K562 (cell line): ENCODE measurements around the gene DDIT3. TPM values are rescaled to one million over a fixed set of nuclear protein-coding genes. Genes with fewer than 3 reads are reported as not detected.

Experiments
- ARID4B ChIP-seq: sonication (generic); formaldehyde crosslinking; IDR thresholded peaks from 2 replicates; pipeline ENCODE4 v1.8.0; 2022; ENCODE audit warnings: mild to moderate bottlenecking, missing genetic modification reagents
- BCOR ChIP-seq: fragments of 450-650 bp; IDR thresholded peaks from 2 replicates; pipeline ENCODE4 v1.6.1; 2016
- DACH1 ChIP-seq: fragments of 450-650 bp; IDR thresholded peaks from 2 replicates; pipeline ENCODE4 v1.6.1; 2018; ENCODE audit not compliant: partially characterized antibody
- GTF2A2 ChIP-seq: IDR thresholded peaks from 2 replicates; pipeline ENCODE4 v1.6.1; 2016; ENCODE audit warnings: mild to moderate bottlenecking, missing genetic modification characterization, missing compliant biosample characterization
- KLF1 ChIP-seq: fragments of 450-650 bp; IDR thresholded peaks from 2 replicates; pipeline ENCODE4 v1.6.1; 2016; ENCODE audit warnings: missing genetic modification characterization, missing compliant biosample characterization
- NCOA4 ChIP-seq: fragments of 450-650 bp; IDR thresholded peaks from 2 replicates; pipeline ENCODE4 v1.6.1; 2018; ENCODE audit warnings: mild to moderate bottlenecking; ENCODE audit not compliant: partially characterized antibody
- PHF8 ChIP-seq: fragments of 200-600 bp; sonication (generic); IDR thresholded peaks from 2 replicates; pipeline ENCODE4 v1.6.1; 2012; ENCODE audit warnings: mixed run types, mild to moderate bottlenecking, inconsistent platforms, low read length, moderate library complexity, borderline replicate concordance
- PTTG1 ChIP-seq: fragments of 450-650 bp; IDR thresholded peaks from 2 replicates; pipeline ENCODE4 v1.6.1; 2016; ENCODE audit warnings: low read depth, mild to moderate bottlenecking, missing genetic modification characterization, missing compliant biosample characterization
- REST ChIP-seq, 2 experiments: fragments of 450-650 bp; formaldehyde crosslinking in 1 of 2; IDR thresholded peaks; 2 replicates each; pipeline versions ENCODE4 v1.4.0 to v1.6.1; 2014 to 2020; ENCODE audit warnings: mild to moderate bottlenecking in 2 of 2, borderline replicate concordance in 1 of 2, low read depth in 1 of 2
- ZBTB1 ChIP-seq: sonication (generic); formaldehyde crosslinking; IDR thresholded peaks from 2 replicates; pipeline ENCODE4 v1.8.1; 2023; ENCODE audit warnings: missing genetic modification reagents, low read depth, mild to moderate bottlenecking, borderline replicate concordance
- ZKSCAN8 ChIP-seq: fragments of 200-800 bp; sonication (Bioruptor generic); IDR thresholded peaks from 2 replicates; pipeline ENCODE4 v1.6.1; 2016; ENCODE audit warnings: missing genetic modification characterization, missing compliant biosample characterization
- ZNF707 ChIP-seq: fragments of 250-450 bp; sonication (Bioruptor Pico); conservative IDR thresholded peaks from 2 replicates; pipeline ENCODE4 v1.8.0; 2022; ENCODE audit warnings: inconsistent platforms, mild to moderate bottlenecking, moderate library complexity
- ZNF785 ChIP-seq: fragments of 250-450 bp; sonication (Bioruptor Pico); IDR thresholded peaks from 2 replicates; pipeline ENCODE4 v1.4.0; 2020; ENCODE audit warnings: mild to moderate bottlenecking
- polyA plus RNA-seq, 8 experiments: library from polyadenylated mRNA; depleted of rRNA in 4 of 8; stranded (reverse) in 5 of 8; unstranded in 3 of 8; fragments of >200 nt; fragmentation: Nextera tagmentation in 2 of 8; fragmentation: Illumina TruSeq in 1 of 8; extraction: Ambion mirVana in 2 of 8; extraction: Trizol in 1 of 8; gene quantifications; 2 replicates each; pipeline versions ENCODE4 v1.2.1 to v1.2.3, GENCODE V29; 2011 to 2014; ENCODE audit warnings: inconsistent platforms in 1 of 8, missing spikeins in 1 of 8
- total RNA-seq, 7 experiments: library from RNA; depleted of rRNA in 6 of 7; stranded (reverse); fragments of >200 nt in 6 of 7; fragmentation: Illumina TruSeq in 2 of 7; extraction: Trizol in 2 of 7; gene quantifications; 2 replicates each; pipeline versions ENCODE4 v1.2.1 to v1.2.3, GENCODE V29; 2011 to 2021; ENCODE audit warnings: low replicate concordance in 1 of 7
- TF ChIP-seq, protein P1 (sequence below): sonication (generic); IDR thresholded peaks from 2 replicates; pipeline ENCODE4 v1.6.1; 2016

Gene DDIT3
- total and polyA plus RNA-seq, 9 of the 15 experiments (the other 6 are each of a cell fraction or from before 2014, with no cell fraction given), result 59.1 to 272 (median 89.9) TPM

DNA sequence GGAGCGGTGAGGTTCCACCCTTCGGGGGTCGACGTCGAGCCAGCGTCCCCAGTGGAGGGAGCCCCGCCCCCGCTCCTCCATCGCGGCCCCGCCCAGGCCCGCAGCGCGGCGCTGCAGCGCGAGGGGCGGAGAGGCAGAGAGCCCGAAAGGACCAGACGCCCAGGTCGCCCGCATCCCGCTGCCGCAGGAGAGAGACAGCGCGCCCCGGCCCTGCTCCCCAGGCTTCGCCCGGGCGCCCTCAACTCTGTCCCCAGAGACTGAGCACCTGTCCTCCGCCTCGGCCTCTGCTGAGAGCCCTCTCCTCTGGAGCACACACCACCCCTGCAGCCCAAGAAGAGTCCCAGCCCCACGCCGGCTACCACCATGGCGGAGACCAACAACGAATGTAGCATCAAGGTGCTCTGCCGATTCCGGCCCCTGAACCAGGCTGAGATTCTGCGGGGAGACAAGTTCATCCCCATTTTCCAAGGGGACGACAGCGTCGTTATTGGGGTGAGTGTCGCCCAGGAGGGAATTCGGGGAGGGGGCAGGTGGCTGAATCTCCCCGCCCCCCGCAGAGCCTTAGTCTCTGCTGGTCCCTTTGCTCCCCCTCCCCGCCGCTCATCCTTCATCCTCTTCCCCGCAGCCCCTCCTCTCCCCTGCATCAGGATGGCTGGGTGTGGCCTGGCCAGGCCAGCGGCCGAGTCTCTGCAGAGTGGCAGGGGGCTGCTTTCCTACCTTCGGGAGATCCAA lies 29.8 kb upstream of the DDIT3 start, which contains the start of gene KIF5A (continued):
- no peak for TF ChIP-seq ZNF707 (CRISPR knock-in tag)
- no peak for TF ChIP-seq GTF2A2 (tag)
- TF ChIP-seq ZKSCAN8 (CRISPR knock-in tag), result no peak
- no peak for TF ChIP-seq REST (IDR thresholded peaks at IDR 0.05; ENCODE audit: borderline replicate concordance)
- TF ChIP-seq REST (CRISPR knock-in tag; IDR thresholded peaks at IDR 0.05; ENCODE audit: low read depth), result no peak
- TF ChIP-seq KLF1, result no peak
- no peak for TF ChIP-seq DACH1
- no peak for TF ChIP-seq ZNF785 (CRISPR knock-in tag)
- TF ChIP-seq ARID4B (CRISPR knock-in tag), result peak; percentile 69; the same call in 1 of the 2 replicates
- no peak for TF ChIP-seq PTTG1 (tag)
- peak; percentile 22; the same call in 1 of the 2 replicates for TF ChIP-seq ZBTB1
- TF ChIP-seq PHF8, result peak; percentile 44; the same call in 1 of the 2 replicates
- no peak for TF ChIP-seq BCOR
- TF ChIP-seq, protein P1, sequence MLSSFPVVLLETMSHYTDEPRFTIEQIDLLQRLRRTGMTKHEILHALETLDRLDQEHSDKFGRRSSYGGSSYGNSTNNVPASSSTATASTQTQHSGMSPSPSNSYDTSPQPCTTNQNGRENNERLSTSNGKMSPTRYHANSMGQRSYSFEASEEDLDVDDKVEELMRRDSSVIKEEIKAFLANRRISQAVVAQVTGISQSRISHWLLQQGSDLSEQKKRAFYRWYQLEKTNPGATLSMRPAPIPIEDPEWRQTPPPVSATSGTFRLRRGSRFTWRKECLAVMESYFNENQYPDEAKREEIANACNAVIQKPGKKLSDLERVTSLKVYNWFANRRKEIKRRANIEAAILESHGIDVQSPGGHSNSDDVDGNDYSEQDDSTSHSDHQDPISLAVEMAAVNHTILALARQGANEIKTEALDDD, result no peak
- TF ChIP-seq NCOA4, result no peak
